ENCODE measurements around the gene FSTL5. TPM values are rescaled to one million over a fixed set of nuclear protein-coding genes. Genes with fewer than 3 reads are reported as not detected.

The FSTL5 gene
- total and polyA plus RNA-seq, 2 of the 8 experiments (the other 6 are each of a cell fraction or from before 2014, with no cell fraction given) = 0.09 to 0.32 TPM

- TF ChIP-seq CTBP2 (IDR thresholded peaks at IDR 0.05; ENCODE audit: borderline replicate concordance, insufficient read depth, insufficient read length, low read length) = no peak
- TF ChIP-seq EP300 (IDR thresholded peaks at IDR 0.05; ENCODE audit: borderline replicate concordance in 1 of 2, low read depth in 2 of 2, low read length in 2 of 2) = no peak
- no peak for TF ChIP-seq CREB1 (IDR thresholded peaks at IDR 0.05)
- no peak for TF ChIP-seq TEAD4 (IDR thresholded peaks at IDR 0.05; ENCODE audit: low read depth, low read length)
- TF ChIP-seq BRCA1 (IDR thresholded peaks at IDR 0.05; ENCODE audit: low read depth, low read length) = no peak
- no peak for TF ChIP-seq SAP30 (IDR thresholded peaks at IDR 0.05; ENCODE audit: insufficient read depth, insufficient replicate concordance, low read length)
Measured at GRCh38 chr4:162101337-162101736, 62.5 kb downstream of the FSTL5 start (continued).

Measured in H1 (cell line).